Pancreas (tissue), 10 donors: ENCODE measurements around the gene CD81. TPM values are rescaled to one million over a fixed set of nuclear protein-coding genes. Genes with fewer than 3 reads are reported as not detected.

ENCODE experiments used
- ATAC-seq, 4 donors: fragments of 200-7000 bp; cut with Tn5 transposase; one replicate each; pipeline versions ENCODE4 v1.8.0 to v1.9.1; 2020; ENCODE audit warnings: mild to moderate bottlenecking in 4 of 4, moderate library complexity in 4 of 4
- DNase-seq, 6 donors: peaks; one replicate each; pipeline ENCODE4 v3.0.0-alpha.2; 2020
- FAIRE-seq: peaks from 2 replicates; lab custom pipeline; 2012; peaks lifted over from hg19 to GRCh38; lab: Jason Lieb, UNC
- H3K27ac ChIP-seq, 4 donors: fragments of 200-600 bp; sonication (generic); 1 replicate in 3 of 4; 2 replicates in 1 of 4; pipeline versions ENCODE4 v1.5.0 to v1.8.0; 2020
- H3K27me3 ChIP-seq, 4 donors: fragments of 200-600 bp; one replicate each; pipeline ENCODE4 v1.8.0; 2021
- H3K36me3 ChIP-seq, 3 donors: fragments of 200-600 bp; sonication (generic) in 1 of 3; one replicate each; pipeline versions ENCODE4 v1.5.0 to v1.8.0; 2020 to 2021
- H3K4me1 ChIP-seq, 3 donors: fragments of 200-600 bp; one replicate each; pipeline ENCODE4 v1.8.0; 2021
- H3K4me3 ChIP-seq, 4 donors: fragments of 200-600 bp; sonication (generic) in 2 of 4; one replicate each; pipeline versions ENCODE4 v1.5.0 to v1.8.0; 2020 to 2021
- H3K9me3 ChIP-seq, 4 donors: fragments of 200-600 bp; one replicate each; pipeline ENCODE4 v1.8.0; 2021
- WGBS, 2 donors: extraction: QIAGEN DNeasy Blood & Tissue Kit; methylation state at CpG; one replicate each; pipeline ENCODE4 v1.1.7; 2013; 5-methylcytosine and 5-hydroxymethylcytosine counted together
- intact Hi-C, 3 donors: fragments of 100-400 bp; cut with DNase I; formaldehyde crosslinking; loops; one replicate each; pipeline versions ENCODE4 v1.11.1 to v1.14.2; 2022
- polyA plus RNA-seq, 2 donors: library from polyadenylated mRNA; stranded (reverse); fragments of 200-250 nt; gene quantifications; one replicate each; pipeline ENCODE4 v1.2.3, GENCODE V29; 2013
- total RNA-seq, 6 donors: library from RNA; stranded (reverse); fragmentation: NEBNext Ultra II Directional in 4 of 6; extraction: Animal tissue kit (Norgen Biotek cat#: 25700) in 4 of 6; gene quantifications; one replicate each; pipeline versions ENCODE4 v1.2.1 to v1.2.4, GENCODE V29; 2021 to 2023
- TF ChIP-seq, protein P1 (sequence below), 4 donors: fragments of 200-600 bp; sonication (generic) in 3 of 4; IDR thresholded peaks; one replicate each; pipeline versions ENCODE4 v1.5.0 to v1.8.0; 2021; ENCODE audit warnings: antibody characterized with exemption in 4 of 4
- donor health status: healthy with polysubstance abuse.
- donor health status: DM: no; HTN: no; CAD: no; lungs with moderate emphysema.
- donor health status: DM: no; HTN: no; CAD: no.
- donor health status: control.
- donor health status: control.
- donor health status: Bipolar disorder and iron deficiency.
- donor health status: DM: yes; HTN: yes; CAD: no.
- donor health status: DM: no; HTN: no; CAD: no.
- donor health status: DM: no; HTN: no; CAD: no.
- donor health status: DM: yes; HTN: yes; CAD: no.

CD81 gene
- total and polyA plus RNA-seq, 8 donors: 154 to 392 (median 236) TPM

DNA sequence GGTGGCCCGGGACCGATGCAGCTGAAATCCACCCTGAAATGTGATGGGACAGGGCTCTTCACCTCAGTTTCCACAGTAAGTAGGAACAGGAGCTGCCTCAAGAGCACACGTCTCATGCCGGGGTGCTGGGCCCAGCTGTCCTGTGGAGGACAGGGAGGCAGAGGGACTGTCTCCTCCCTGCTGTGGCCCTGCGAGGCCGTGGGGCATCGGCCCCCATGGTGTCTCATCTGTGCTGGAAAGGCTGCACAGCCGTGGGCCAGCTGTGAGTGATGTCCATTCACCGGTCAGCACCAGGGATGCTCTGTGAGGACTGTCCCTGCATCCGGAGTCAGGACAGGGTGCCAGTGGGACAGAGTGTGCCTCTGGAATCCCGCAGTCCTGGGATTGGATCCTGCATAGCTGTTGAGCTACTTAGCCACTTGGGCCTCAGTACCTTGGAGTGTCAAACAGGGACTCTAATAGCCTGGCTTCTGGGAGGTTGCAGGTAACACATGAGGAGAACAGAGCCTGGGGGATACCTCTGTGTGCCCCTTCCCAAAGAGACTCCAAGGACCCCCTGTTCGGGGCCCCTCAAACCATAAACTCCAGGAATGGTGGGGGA, 50.7 kb downstream of the CD81 start:
- Histone ChIP-seq H3K27ac (no peak overlapping the region), H3K4me3 (no peak overlapping the region), H3K27me3 (no peaks in the 10 kb centered on the region), H3K36me3 (no peaks in the 10 kb centered on the region), H3K9me3 (no peaks in the 10 kb centered on the region), H3K4me1 (no peaks in the 10 kb centered on the region)
- WGBS, 2 donors: 45 to 54% methylated on average over 12 of the region's 12 CpGs
- DNase-seq (peak in 2 of 6 donors; percentile 22 to 73), ATAC-seq (peak in 3 of 4 donors; percentile 12 to 20 (median 17)), FAIRE-seq (no peak)
- TF ChIP-seq, protein P1, sequence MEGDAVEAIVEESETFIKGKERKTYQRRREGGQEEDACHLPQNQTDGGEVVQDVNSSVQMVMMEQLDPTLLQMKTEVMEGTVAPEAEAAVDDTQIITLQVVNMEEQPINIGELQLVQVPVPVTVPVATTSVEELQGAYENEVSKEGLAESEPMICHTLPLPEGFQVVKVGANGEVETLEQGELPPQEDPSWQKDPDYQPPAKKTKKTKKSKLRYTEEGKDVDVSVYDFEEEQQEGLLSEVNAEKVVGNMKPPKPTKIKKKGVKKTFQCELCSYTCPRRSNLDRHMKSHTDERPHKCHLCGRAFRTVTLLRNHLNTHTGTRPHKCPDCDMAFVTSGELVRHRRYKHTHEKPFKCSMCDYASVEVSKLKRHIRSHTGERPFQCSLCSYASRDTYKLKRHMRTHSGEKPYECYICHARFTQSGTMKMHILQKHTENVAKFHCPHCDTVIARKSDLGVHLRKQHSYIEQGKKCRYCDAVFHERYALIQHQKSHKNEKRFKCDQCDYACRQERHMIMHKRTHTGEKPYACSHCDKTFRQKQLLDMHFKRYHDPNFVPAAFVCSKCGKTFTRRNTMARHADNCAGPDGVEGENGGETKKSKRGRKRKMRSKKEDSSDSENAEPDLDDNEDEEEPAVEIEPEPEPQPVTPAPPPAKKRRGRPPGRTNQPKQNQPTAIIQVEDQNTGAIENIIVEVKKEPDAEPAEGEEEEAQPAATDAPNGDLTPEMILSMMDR (IDR thresholded peaks at IDR 0.05): no peak
- intact Hi-C loops: loop anchor here (5.0 kb wide), 2 partner anchors 104 to 464 kb away; no protein-coding TSS in a partner anchor

GRCh38 chr11:2428322-2428795, 51.2 kb downstream of the CD81 start:
- FAIRE-seq (no peak), ATAC-seq (peak; percentile 74 to 94 (median 90)), DNase-seq (peak; percentile 62 to 97 (median 86))
- TF ChIP-seq, protein P1 (IDR thresholded peaks at IDR 0.05): peak; percentile 73 to 90 (median 82)
- 42 to 44% methylated on average over 8 of the region's 8 CpGs for WGBS, 2 donors
- Histone ChIP-seq H3K9me3 (no peaks in the 10 kb centered on the region), H3K27me3 (no peaks in the 10 kb centered on the region), H3K4me1 (no peaks in the 10 kb centered on the region), H3K27ac (no peak overlapping the region), H3K36me3 (no peaks in the 10 kb centered on the region), H3K4me3 (no peak overlapping the region)
- intact Hi-C loops: loop anchor here (5.0 kb wide), 2 partner anchors 104 to 464 kb away; no protein-coding TSS in a partner anchor

DNA sequence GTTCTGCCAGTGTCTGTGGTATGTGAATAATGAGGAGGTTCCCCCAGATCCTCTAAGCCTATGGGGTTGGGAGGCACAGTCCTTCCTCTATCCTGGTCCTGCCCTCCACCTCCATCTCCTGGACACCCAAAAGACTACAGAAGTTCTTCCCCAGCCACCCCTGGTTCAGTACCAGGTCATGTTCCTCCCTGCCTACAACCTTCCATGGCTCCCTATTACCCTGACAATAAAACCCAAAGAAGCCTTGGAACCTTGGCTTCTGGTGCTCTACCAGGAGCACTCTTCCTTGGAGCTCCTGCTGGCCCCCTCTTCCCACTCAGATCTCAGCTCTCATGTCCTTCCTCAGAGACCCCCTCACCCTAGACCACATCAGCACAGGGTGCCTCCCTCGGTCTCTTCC, 54.3 kb downstream of the CD81 start:
- FAIRE-seq (no peak), ATAC-seq (no peak), DNase-seq (peak in 1 of 6 donors; percentile 7)
- 87 to 89% methylated on average over 1 of the region's 1 CpG for WGBS, 2 donors
- no peaks in the 10 kb centered on the region for H3K27me3 ChIP-seq
- no peaks in the 10 kb centered on the region for H3K9me3 ChIP-seq
- H3K27ac ChIP-seq: no peak overlapping the region
- TF ChIP-seq, protein P1 (IDR thresholded peaks at IDR 0.05): no peak
- H3K4me3 ChIP-seq: no peak overlapping the region
- intact Hi-C loops: loop anchor here in 2 of 3 donors (2.0 to 10.0 kb wide), 3 partner anchors 83 to 463 kb away; no protein-coding TSS in a partner anchor
- H3K36me3 ChIP-seq: no peaks in the 10 kb centered on the region
- no peaks in the 10 kb centered on the region for H3K4me1 ChIP-seq

DNA sequence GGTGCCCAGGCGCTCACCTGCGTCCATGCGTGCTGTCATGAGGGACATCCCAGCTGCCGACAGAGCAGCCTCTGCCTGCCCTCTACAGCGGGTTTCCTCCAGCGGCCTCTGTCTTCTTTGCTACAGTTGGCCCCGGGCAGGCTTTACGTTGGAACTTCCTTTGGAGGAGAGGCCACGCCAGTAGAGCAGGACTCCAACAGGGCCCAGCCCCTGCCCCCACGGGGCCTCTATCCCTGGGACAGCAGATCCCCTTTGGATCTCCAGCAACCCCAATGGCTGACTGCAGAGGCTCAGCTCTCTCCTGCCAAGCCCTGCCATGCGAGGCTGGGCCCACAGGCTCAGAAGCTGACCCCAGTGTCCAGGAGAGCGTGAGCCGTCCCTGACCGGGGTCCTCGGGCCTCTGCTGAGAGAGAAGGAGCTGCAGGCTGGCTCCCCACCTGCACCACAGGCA, 55.1 kb downstream of the CD81 start:
- 80 to 89% methylated on average over 15 of the region's 15 CpGs for WGBS, 2 donors
- no peaks in the 10 kb centered on the region for H3K36me3 ChIP-seq
- no peak for FAIRE-seq
- TF ChIP-seq, protein P1 (IDR thresholded peaks at IDR 0.05): no peak
- no peaks in the 10 kb centered on the region for H3K27me3 ChIP-seq
- intact Hi-C loops: loop anchor here in 1 of 3 donors (10.0 kb wide), 2 partner anchors 83 to 463 kb away; no protein-coding TSS in a partner anchor
- H3K4me1 ChIP-seq: no peaks in the 10 kb centered on the region
- no peak for ATAC-seq
- no peak overlapping the region for H3K4me3 ChIP-seq
- DNase-seq: peak in 3 of 6 donors; percentile 18 to 62 (median 51)
- no peak overlapping the region for H3K27ac ChIP-seq
- no peaks in the 10 kb centered on the region for H3K9me3 ChIP-seq
